GM12878 (cell line): ENCODE measurements around the gene MRPL39. TPM values are rescaled to one million over a fixed set of nuclear protein-coding genes. Genes with fewer than 3 reads are reported as not detected.

ENCODE experiments used
- ATAC-seq: fragments of 200-7000 bp; cut with Tn5 transposase; 3 replicates; pipeline ENCODE4 v1.9.1; 2020; ENCODE audit warnings: mild to moderate bottlenecking, moderate library complexity
- BruUV-seq: library from RNA; stranded (reverse); fragments of 400-500 nt; replicated peaks from 2 replicates; lab custom pipeline; 2021; lab: Mats Ljungman, UMichigan
- CTCF ChIA-PET: fragments of 300-600 bp; sonication (Branson Sonifier 250); formaldehyde crosslinking; extraction: SDS; loops from one replicate; lab custom pipeline; 2021; ENCODE audit warnings: inconsistent platforms; lab: Yijun Ruan, JAX
- POLR2A ChIA-PET: fragments of 350-600 bp; formaldehyde crosslinking; extraction: SDS; loops from one replicate; lab custom pipeline; 2021; ENCODE audit warnings: inconsistent platforms; lab: Charles Lee
- RAD21 ChIA-PET: fragments of 300-600 bp; sonication (Branson Sonifier 250); formaldehyde crosslinking; loops from one replicate; lab custom pipeline; 2023; ENCODE audit warnings: antibody characterized with exemption; ENCODE audit not compliant: unreplicated experiment; lab: Charles Lee
- SMC1A ChIA-PET: fragments of 300-600 bp; sonication (Branson Sonifier 250); formaldehyde crosslinking; loops from one replicate; lab custom pipeline; 2023; ENCODE audit not compliant: unreplicated experiment, uncharacterized antibody; lab: Charles Lee
- DNase-seq: peaks from one replicate; pipeline ENCODE4 v3.0.0-alpha.2; 2011; ENCODE audit warnings: low read depth, low spot score
- FAIRE-seq: peaks from 3 replicates; lab custom pipeline; 2011; peaks lifted over from hg19 to GRCh38; lab: Jason Lieb, UNC
- H2AFZ ChIP-seq: 2 replicates; pipeline ENCODE4 v1.6.0; 2011; ENCODE audit warnings: low read depth, low read length, control low read depth; ENCODE audit not compliant: control insufficient read depth
- H3K27ac ChIP-seq: 2 replicates; pipeline ENCODE4 v1.5.1; 2011; ENCODE audit warnings: control low read depth; ENCODE audit not compliant: control insufficient read depth, insufficient read depth
- H3K27me3 ChIP-seq, 2 experiments: replicated peaks in 1 of 2; 2 replicates each; pipeline versions ENCODE4 v1.6.0 to v1.6.1; 2011; ENCODE audit warnings: low read length in 1 of 2; ENCODE audit not compliant: control insufficient read depth in 2 of 2, insufficient read depth in 2 of 2
- H3K36me3 ChIP-seq, 2 experiments: 2 replicates each; pipeline ENCODE4 v1.5.1; 2011; ENCODE audit warnings: low read length in 1 of 2; ENCODE audit not compliant: control insufficient read depth in 2 of 2, insufficient read depth in 2 of 2
- H3K4me1 ChIP-seq: 2 replicates; pipeline ENCODE4 v1.6.1; 2011; ENCODE audit warnings: mild to moderate bottlenecking, low read length, moderate library complexity, mixed read lengths; ENCODE audit not compliant: control insufficient read depth, insufficient read depth
- H3K4me2 ChIP-seq: 2 replicates; pipeline ENCODE4 v1.6.0; 2011; ENCODE audit warnings: control low read depth; ENCODE audit not compliant: control insufficient read depth, insufficient read depth
- H3K4me3 ChIP-seq: fragments of 200-600 bp; sonication (generic); 2 replicates; pipeline ENCODE4 v1.5.1; 2016
- H3K79me2 ChIP-seq: 2 replicates; pipeline ENCODE4 v1.6.0; 2011; ENCODE audit warnings: low read length; ENCODE audit not compliant: control insufficient read depth, insufficient read depth
- H3K9ac ChIP-seq: 2 replicates; pipeline ENCODE4 v1.8.0; 2011; ENCODE audit warnings: low read length, control low read depth, mixed read lengths; ENCODE audit not compliant: control insufficient read depth, insufficient read depth
- H3K9me3 ChIP-seq: replicated peaks from 3 replicates; pipeline ENCODE4 v1.5.1; 2011; ENCODE audit warnings: mild to moderate bottlenecking, low read length; ENCODE audit not compliant: control insufficient read depth, insufficient read depth
- H4K20me1 ChIP-seq: 2 replicates; pipeline ENCODE4 v1.6.0; 2011; ENCODE audit not compliant: control insufficient read depth, insufficient read depth
- ATF2 ChIP-seq: IDR thresholded peaks from 2 replicates; pipeline ENCODE4 v1.6.1; 2012; ENCODE audit warnings: low read length, inconsistent platforms
- BCLAF1 ChIP-seq: fragments of 450-650 bp; IDR thresholded peaks from 2 replicates; pipeline ENCODE4 v1.6.1; 2017; ENCODE audit warnings: antibody characterized with exemption, mild to moderate bottlenecking, moderate library complexity
- ETV6 ChIP-seq, 2 experiments: fragments of 450-650 bp in 1 of 2; IDR thresholded peaks in 1 of 2; conservative IDR thresholded peaks in 1 of 2; 2 replicates each; pipeline ENCODE4 v1.6.1; 2014; ENCODE audit warnings: antibody characterized with exemption in 1 of 2, borderline replicate concordance in 1 of 2, low read depth in 1 of 2, mild to moderate bottlenecking in 1 of 2, moderate library complexity in 1 of 2
- KLF5 ChIP-seq: fragments of 450-650 bp; IDR thresholded peaks from 2 replicates; pipeline ENCODE4 v1.6.1; 2014; ENCODE audit warnings: mild to moderate bottlenecking; ENCODE audit not compliant: partially characterized antibody
- NFXL1 ChIP-seq: fragments of 450-650 bp; IDR thresholded peaks from 2 replicates; pipeline ENCODE4 v1.6.1; 2017; ENCODE audit warnings: antibody characterized with exemption, mild to moderate bottlenecking, borderline replicate concordance
- ZBED1 ChIP-seq: IDR thresholded peaks from 2 replicates; pipeline ENCODE4 v1.6.1; 2016; ENCODE audit warnings: borderline replicate concordance
- ZBTB40 ChIP-seq: fragments of 450-650 bp; IDR thresholded peaks from 2 replicates; pipeline ENCODE4 v1.6.1; 2016; ENCODE audit warnings: mild to moderate bottlenecking, moderate library complexity, borderline replicate concordance
- WGBS: methylation state at CpG from one replicate; pipeline ENCODE4 v1.1.6; 2016; ENCODE audit warnings: low lambda C conversion rate; ENCODE audit not compliant: insufficient replicate concordance, insufficient coverage; ENCODE audit errors: missing lambda C conversion rate; 5-methylcytosine and 5-hydroxymethylcytosine counted together
- in situ Hi-C: fragments of 300-500 bp; cut with MboI; formaldehyde crosslinking; loops from 9 replicates; pipeline ENCODE4 v1.14.3; 2018; ENCODE audit warnings: mixed read lengths
- intact Hi-C: fragments of 100-400 bp; cut with micrococcal nuclease; formaldehyde crosslinking; loops from one replicate; pipeline ENCODE4 v1.14.2; 2022; ENCODE audit not compliant: unreplicated experiment
- polyA plus RNA-seq, 11 experiments: library from polyadenylated mRNA; depleted of rRNA in 4 of 11; unstranded in 6 of 11; stranded (reverse) in 5 of 11; fragments of >200 nt; fragmentation: Nextera tagmentation in 4 of 11; fragmentation: Illumina TruSeq in 1 of 11; extraction: Ambion mirVana in 4 of 11; extraction: Trizol in 1 of 11; gene quantifications; 1 replicate in 1 of 11; 2 replicates in 10 of 11; pipeline versions ENCODE4 v1.2.1 to v1.2.3, GENCODE V29; 2011 to 2016; ENCODE audit warnings: inconsistent platforms in 2 of 11, missing spikeins in 2 of 11, low read depth in 1 of 11
- total RNA-seq, 4 experiments: library from RNA; depleted of rRNA in 3 of 4; stranded (reverse); fragments of >200 nt in 3 of 4; fragmentation: Illumina TruSeq in 1 of 4; extraction: Trizol in 1 of 4; gene quantifications; 2 replicates each; pipeline versions ENCODE4 v1.2.1 to v1.2.3, GENCODE V29; 2013 to 2021

The MRPL39 gene
- total and polyA plus RNA-seq, 10 of the 15 experiments (the other 5 are each of a cell fraction or from before 2014, with no cell fraction given), result 68.8 to 292 (median 120) TPM

GRCh38 chr21:25656412-25656811 lies 49.1 kb upstream of the MRPL39 start (continued):
- no peak for TF ChIP-seq ZBTB40
- no peak for TF ChIP-seq BCLAF1

- WGBS, result 78% methylated on average over 7 of the region's 7 CpGs
- RAD21 ChIA-PET, result no interaction called here
- TF ChIP-seq NFXL1 (no peak), ZBED1 (no peak), KLF5 (no peak), ATF2 (no peak), ETV6 (conservative IDR thresholded peaks at IDR 0.05 in 1 of 2, IDR thresholded peaks at IDR 0.05 in 1 of 2; ENCODE audit: borderline replicate concordance in 1 of 2, low read depth in 1 of 2) (no peak)
- SMC1A ChIA-PET, result interaction anchor here (1.0 to 1.6 kb wide), 3 partner anchors 12 to 24 kb away, joined by 3 to 4 read pairs (median 4); no protein-coding TSS in a partner anchor
- Histone ChIP-seq H3K36me3 (no peaks in the 10 kb centered on the region), H2AFZ (no peak overlapping the region), H3K9ac (no peak overlapping the region), H3K9me3 (no peaks in the 10 kb centered on the region), H3K27me3 (no peaks in the 10 kb centered on the region; a peak in 1 of 4 replicates), H3K4me2 (no peak overlapping the region), H3K4me3 (no peak overlapping the region), H3K4me1 (no peaks in the 10 kb centered on the region), H4K20me1 (no peaks in the 10 kb centered on the region), H3K79me2 (no peaks in the 10 kb centered on the region), H3K27ac (no peak overlapping the region)
- CTCF ChIA-PET, result interaction anchor here (0.8 to 1.6 kb wide), 4 partner anchors 11 to 214 kb away, joined by 3 to 4 read pairs (median 3); partner anchors contain the start of gene JAM2
- ATAC-seq (no peak), DNase-seq (no peak), FAIRE-seq (no peak)
- BruUV-seq, result no TSS peak
- POLR2A ChIA-PET, result no interaction called here
- intact Hi-C loops (no loop called here), in situ Hi-C loops (no loop called here)
Observed at GRCh38 chr21:25649146-25649545, 41.9 kb upstream of the MRPL39 start.
